Esophagus muscularis mucosa (tissue), 4 donors: ENCODE data around the gene SLC39A10. TPM values are rescaled to one million over a fixed set of nuclear protein-coding genes. Genes with fewer than 3 reads are reported as not detected.

Experiments
- DNase-seq: peaks from one replicate; pipeline ENCODE4 v3.0.0-alpha.2; 2017; ENCODE audit errors: extremely low spot score
- H3K27ac ChIP-seq, 4 donors: fragments of 200-600 bp; sonication (generic); replicated peaks in 1 of 4; 1 replicate in 3 of 4; 2 replicates in 1 of 4; pipeline ENCODE4 v1.5.1; 2016 to 2019; ENCODE audit warnings: mild to moderate bottlenecking in 1 of 4
- H3K27me3 ChIP-seq, 4 donors: fragments of 200-600 bp; sonication (generic); one replicate each; pipeline versions ENCODE4 v1.5.1 to v1.6.0; 2016 to 2019
- H3K36me3 ChIP-seq, 4 donors: fragments of 200-600 bp; sonication (generic); one replicate each; pipeline ENCODE4 v1.5.1; 2016 to 2019
- H3K4me1 ChIP-seq, 4 donors: fragments of 200-600 bp; sonication (generic); one replicate each; pipeline ENCODE4 v1.5.1; 2016 to 2019
- H3K4me3 ChIP-seq, 4 donors: fragments of 200-600 bp; sonication (generic); 1 replicate in 2 of 4; 2 replicates in 2 of 4; pipeline ENCODE4 v1.5.1; 2016 to 2019; ENCODE audit warnings: mild to moderate bottlenecking in 4 of 4, moderate library complexity in 1 of 4
- H3K9me3 ChIP-seq, 4 donors: fragments of 200-600 bp; sonication (generic); 1 replicate in 3 of 4; 2 replicates in 1 of 4; pipeline ENCODE4 v1.5.1; 2016 to 2019
- EP300 ChIP-seq: sonication (generic); formaldehyde crosslinking; IDR thresholded peaks from one replicate; pipeline ENCODE4 v1.6.1; 2017; ENCODE audit warnings: antibody characterized with exemption
- POLR2A ChIP-seq: fragments of 450-650 bp; IDR thresholded peaks from one replicate; pipeline ENCODE4 v1.6.1; 2017; ENCODE audit warnings: antibody characterized with exemption, moderate library complexity, mild to moderate bottlenecking, low read depth
- POLR2AphosphoS5 ChIP-seq, 2 donors: sonication (generic); formaldehyde crosslinking; IDR thresholded peaks; one replicate each; pipeline ENCODE4 v1.6.1; 2017; ENCODE audit warnings: antibody characterized with exemption in 2 of 2
- WGBS: methylation state at CpG from one replicate; pipeline ENCODE4 v1.1.5; 2018; 5-methylcytosine and 5-hydroxymethylcytosine counted together
- intact Hi-C: fragments of 100-400 bp; cut with DNase I; formaldehyde crosslinking; loops from one replicate; pipeline ENCODE4 v1.15.1; 2023
- total RNA-seq, 4 donors: library from RNA; depleted of rRNA; stranded (reverse); fragments of >200 nt; gene quantifications; one replicate each; pipeline versions ENCODE4 v1.1.0 to v1.2.1, GENCODE V29; 2016
- TF ChIP-seq, protein P1 (sequence below), 3 experiments: fragments of 200-600 bp in 2 of 3; fragments of 450-650 bp in 1 of 3; sonication (generic) in 2 of 3; IDR thresholded peaks; one replicate each; pipeline ENCODE4 v1.5.1; 2017 to 2019; ENCODE audit warnings: antibody characterized with exemption in 3 of 3, mild to moderate bottlenecking in 2 of 3, moderate library complexity in 1 of 3

SLC39A10 gene
- total RNA-seq, 4 donors from 2014 or later: 7.1 to 9.5 (median 8.3) TPM

- Histone ChIP-seq H3K36me3 (peaks cover 0 to 7% (median 2%) of the 10 kb centered on the region in 4 donors), H3K9me3 (peaks cover 0 to 15% (median 14%) of the 10 kb centered on the region in 4 donors), H3K27me3 (no peaks in the 10 kb centered on the region), H3K4me1 (no peaks in the 10 kb centered on the region), H3K27ac (no peak overlapping the region), H3K4me3 (no peak overlapping the region)
- intact Hi-C loops: no loop called here
- no peak for TF ChIP-seq POLR2AphosphoS5 (IDR thresholded peaks at IDR 0.05)
- TF ChIP-seq, protein P1, sequence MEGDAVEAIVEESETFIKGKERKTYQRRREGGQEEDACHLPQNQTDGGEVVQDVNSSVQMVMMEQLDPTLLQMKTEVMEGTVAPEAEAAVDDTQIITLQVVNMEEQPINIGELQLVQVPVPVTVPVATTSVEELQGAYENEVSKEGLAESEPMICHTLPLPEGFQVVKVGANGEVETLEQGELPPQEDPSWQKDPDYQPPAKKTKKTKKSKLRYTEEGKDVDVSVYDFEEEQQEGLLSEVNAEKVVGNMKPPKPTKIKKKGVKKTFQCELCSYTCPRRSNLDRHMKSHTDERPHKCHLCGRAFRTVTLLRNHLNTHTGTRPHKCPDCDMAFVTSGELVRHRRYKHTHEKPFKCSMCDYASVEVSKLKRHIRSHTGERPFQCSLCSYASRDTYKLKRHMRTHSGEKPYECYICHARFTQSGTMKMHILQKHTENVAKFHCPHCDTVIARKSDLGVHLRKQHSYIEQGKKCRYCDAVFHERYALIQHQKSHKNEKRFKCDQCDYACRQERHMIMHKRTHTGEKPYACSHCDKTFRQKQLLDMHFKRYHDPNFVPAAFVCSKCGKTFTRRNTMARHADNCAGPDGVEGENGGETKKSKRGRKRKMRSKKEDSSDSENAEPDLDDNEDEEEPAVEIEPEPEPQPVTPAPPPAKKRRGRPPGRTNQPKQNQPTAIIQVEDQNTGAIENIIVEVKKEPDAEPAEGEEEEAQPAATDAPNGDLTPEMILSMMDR (IDR thresholded peaks at IDR 0.05): no peak
- TF ChIP-seq EP300: no peak
- no peak for TF ChIP-seq POLR2A
- no peak for DNase-seq
- WGBS: 81% methylated on average over 1 of the region's 1 CpG
Observed at GRCh38 chr2:195696012-195696411, 39.0 kb downstream of the SLC39A10 start.

- no peak for DNase-seq
- TF ChIP-seq EP300: no peak
- TF ChIP-seq, protein P1 (IDR thresholded peaks at IDR 0.05): no peak
- TF ChIP-seq POLR2A: no peak
- no peak for TF ChIP-seq POLR2AphosphoS5 (IDR thresholded peaks at IDR 0.05)
- intact Hi-C loops: no loop called here
- Histone ChIP-seq H3K27me3 (no peaks in the 10 kb centered on the region), H3K27ac (no peak overlapping the region), H3K9me3 (peaks cover 0 to 17% (median 14%) of the 10 kb centered on the region in 4 donors), H3K36me3 (peaks cover 0 to 7% (median 2%) of the 10 kb centered on the region in 4 donors), H3K4me3 (no peak overlapping the region), H3K4me1 (no peaks in the 10 kb centered on the region)
- WGBS: 90% methylated on average over 3 of the region's 3 CpGs
Observed at GRCh38 chr2:195697681-195698220, 40.7 kb downstream of the SLC39A10 start.

DNA sequence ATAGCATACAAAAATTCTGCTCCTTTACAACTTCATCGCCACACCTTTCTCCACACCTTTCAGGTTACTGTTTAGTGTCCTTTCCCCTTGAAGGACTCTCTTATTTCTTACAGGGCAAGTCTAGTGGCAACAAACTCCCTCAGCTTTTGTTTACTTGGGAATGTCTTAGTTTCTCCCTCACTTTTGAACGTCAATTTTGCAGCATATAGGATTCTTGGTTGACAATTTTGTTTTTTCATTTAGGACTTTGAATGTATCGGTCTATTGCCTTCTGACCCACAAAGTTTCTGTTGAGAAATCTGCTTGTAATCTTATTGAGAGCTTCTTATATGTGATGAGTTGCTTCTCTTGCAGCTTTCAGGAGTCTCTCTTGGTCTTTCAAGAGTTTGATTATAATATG, 43.5 kb downstream of the SLC39A10 start:
- H3K27ac ChIP-seq: no peak overlapping the region
- peaks cover 0 to under 1% (median 0%) of the 10 kb centered on the region in 4 donors for H3K36me3 ChIP-seq
- H3K27me3 ChIP-seq: no peaks in the 10 kb centered on the region
- intact Hi-C loops: no loop called here
- no peaks in the 10 kb centered on the region for H3K4me1 ChIP-seq
- H3K9me3 ChIP-seq: peaks cover 0 to 17% (median 14%) of the 10 kb centered on the region in 4 donors
- no peak for TF ChIP-seq POLR2AphosphoS5 (IDR thresholded peaks at IDR 0.05)
- TF ChIP-seq, protein P1 (IDR thresholded peaks at IDR 0.05): no peak
- TF ChIP-seq POLR2A: no peak
- no peak for TF ChIP-seq EP300
- 87% methylated on average over 3 of the region's 3 CpGs for WGBS
- no peak overlapping the region for H3K4me3 ChIP-seq
- no peak for DNase-seq

DNA sequence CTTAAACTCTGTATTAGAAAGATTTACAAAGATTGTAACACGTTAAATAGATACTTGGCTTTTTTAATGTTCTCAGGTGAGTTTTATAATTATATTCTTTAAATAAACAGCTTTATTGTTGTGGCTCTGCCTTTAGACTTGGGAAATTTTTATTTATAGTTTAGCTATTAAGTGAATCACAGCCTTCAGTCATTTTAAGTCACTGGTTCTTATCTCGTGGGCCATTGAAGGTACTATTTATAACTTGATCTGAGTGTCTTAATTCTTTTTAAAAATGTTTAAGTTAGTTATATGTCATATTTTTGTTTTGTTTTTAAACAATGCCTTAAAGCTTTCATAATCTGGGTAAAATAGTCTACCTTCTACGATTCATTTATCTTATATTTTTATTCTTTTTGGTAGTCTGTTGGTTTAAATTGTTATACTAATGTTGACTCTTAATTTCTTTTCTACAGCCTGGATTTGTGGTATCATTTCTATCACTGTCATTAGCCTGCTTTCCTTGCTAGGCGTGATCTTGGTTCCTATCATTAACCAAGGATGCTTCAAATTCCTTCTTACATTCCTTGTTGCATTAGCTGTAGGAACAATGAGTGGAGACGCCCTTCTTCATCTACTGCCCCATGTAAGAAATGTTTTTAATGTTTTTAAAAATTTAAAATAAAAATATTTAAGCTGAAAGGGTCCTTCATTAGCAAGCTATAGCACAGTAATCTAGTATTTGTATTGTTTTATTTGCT, 49.3 kb downstream of the SLC39A10 start:
- TF ChIP-seq POLR2A (no peak), POLR2AphosphoS5 (IDR thresholded peaks at IDR 0.05) (no peak), EP300 (no peak)
- TF ChIP-seq, protein P1 (IDR thresholded peaks at IDR 0.05): no peak
- DNase-seq: no peak
- H3K9me3 ChIP-seq: no peaks in the 10 kb centered on the region
- intact Hi-C loops: no loop called here
- 87% methylated on average over 5 of the region's 5 CpGs for WGBS
- no peak overlapping the region for H3K27ac ChIP-seq
- H3K4me1 ChIP-seq: peaks cover 0 to 8% (median 0%) of the 10 kb centered on the region in 4 donors
- no peak overlapping the region for H3K4me3 ChIP-seq
- H3K36me3 ChIP-seq: peaks cover 0 to 10% (median 0%) of the 10 kb centered on the region in 4 donors
- no peaks in the 10 kb centered on the region for H3K27me3 ChIP-seq
